ENCODE results near the gene KIF3A.

KIF3A gene

DNA sequence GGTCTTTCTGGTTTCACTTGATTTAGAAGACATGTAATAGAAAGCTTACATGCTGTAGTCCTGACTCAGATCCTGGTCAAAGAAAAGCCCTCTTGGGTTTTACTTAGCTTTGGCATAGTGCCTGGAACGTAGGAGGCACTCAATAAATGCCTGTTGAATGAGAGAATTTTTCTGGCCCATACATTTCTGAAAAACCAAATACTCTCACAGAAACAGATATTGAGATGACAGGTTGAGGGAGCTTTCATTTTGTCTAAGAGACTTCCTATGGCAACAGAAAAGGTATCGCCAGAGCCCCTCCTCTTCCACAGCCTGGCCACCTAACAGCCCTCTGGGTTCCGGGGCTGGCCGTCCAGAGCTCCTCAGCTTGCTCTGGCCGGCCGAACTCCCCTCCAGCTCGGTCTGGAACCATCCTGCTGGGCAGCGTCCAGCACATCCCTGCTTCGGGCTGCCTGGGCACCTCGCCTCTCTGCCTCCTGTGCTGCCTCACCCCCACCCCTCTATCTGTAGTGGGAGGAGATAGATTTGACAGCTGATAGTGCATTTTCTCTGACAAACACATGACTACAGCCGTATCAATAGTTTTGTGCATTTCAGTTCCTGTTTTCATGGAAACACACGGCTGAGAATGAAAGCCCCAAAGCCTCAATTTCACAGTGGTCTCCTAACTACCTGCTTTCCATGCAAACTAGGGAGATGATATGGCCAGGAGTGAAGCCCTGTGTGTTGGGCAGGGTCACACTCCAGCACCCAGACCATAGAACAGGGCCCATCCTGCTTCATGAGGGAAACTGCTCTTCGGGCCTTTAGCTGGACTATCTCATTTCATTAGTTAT lies 62.5 kb downstream of the KIF3A start:
- no peak for DNase-seq

DNA sequence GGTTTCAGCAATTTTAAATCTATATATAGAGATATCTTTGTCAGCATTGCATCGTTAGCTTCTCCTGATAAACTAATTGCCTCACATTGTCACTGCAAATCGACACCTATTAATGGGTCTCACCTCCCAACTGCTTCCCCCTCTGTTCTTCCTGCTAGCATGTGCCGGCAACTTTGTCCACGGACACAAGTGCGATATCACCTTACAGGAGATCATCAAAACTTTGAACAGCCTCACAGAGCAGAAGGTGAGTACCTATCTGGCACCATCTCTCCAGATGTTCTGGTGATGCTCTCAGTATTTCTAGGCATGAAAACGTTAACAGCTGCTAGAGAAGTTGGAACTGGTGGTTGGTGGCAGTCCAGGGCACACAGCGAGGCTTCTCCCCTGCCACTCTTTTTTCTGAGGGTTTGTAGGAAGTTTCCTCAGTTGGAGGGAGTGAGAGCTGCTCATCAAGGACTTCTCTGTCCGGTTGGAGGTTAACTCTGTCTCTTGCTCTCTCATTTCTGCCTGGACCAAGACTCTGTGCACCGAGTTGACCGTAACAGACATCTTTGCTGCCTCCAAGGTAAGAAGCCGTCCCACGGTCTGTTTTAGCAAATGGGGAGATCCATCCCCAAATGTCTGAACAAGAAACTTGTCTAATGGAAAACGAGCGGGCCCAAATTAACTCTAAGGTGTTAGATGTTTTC lies 63.3 kb downstream of the KIF3A start, which contains the start of gene IL4:
TSS of gene IL4 (plus strand) at position 51 of the 692 bp plus-strand sequence. CDS start at position 113, 62 bp downstream.
- no peak for DNase-seq

DNA sequence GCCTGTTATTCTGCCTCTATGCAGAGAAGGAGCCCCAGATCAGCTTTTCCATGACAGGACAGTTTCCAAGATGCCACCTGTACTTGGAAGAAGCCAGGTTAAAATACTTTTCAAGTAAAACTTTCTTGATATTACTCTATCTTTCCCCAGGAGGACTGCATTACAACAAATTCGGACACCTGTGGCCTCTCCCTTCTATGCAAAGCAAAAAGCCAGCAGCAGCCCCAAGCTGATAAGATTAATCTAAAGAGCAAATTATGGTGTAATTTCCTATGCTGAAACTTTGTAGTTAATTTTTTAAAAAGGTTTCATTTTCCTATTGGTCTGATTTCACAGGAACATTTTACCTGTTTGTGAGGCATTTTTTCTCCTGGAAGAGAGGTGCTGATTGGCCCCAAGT lies 63.9 kb downstream of the KIF3A start:
- DNase-seq, result no peak

- no peak for DNase-seq
These were observed 66.3 kb downstream of the KIF3A start for GRCh38 chr5:132671000-132671399.

DNA sequence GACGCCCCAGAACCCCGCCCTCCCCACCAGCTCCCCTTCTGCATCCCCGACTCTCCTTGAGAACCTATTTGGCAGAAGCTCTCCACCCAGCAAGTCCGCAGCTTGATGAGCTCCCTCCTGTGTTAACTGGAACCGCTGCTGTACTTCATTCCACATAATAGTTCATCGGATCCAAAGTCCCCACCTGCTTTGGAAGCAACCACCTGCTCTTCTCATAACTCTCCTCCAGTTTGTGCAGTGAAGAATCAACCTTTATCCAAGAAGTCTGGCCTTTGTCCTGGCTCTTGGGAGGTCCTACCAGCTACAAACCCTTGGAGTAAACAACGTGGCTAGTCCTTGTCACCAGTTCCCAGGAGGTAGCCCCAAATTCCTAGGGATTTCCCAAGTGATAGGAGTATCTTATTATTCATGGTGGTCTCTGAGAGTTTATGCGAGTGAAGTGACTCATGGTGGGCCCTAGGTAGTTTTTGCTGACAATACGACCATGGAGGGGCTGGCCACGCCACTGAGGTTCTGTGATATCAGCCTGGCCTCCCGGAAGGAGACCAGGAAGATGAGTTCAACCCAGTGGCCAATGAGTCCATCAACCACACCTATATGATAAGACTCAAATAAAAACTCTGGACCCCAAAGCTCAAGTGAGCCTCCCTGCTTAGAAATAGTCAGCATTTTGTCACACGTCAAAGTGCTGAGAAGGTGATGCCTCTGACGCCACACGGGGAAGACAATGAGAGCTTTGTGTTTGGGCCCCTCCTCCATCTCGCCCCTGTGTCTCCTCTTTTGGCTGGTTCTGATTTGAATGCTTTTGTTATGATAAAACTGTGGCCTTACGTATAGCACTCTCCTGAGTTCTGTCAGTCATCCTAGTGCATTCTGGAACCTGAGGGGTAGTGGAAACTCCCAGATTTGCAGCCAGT lies 67.1 kb downstream of the KIF3A start:
- DNase-seq, result no peak

DNA sequence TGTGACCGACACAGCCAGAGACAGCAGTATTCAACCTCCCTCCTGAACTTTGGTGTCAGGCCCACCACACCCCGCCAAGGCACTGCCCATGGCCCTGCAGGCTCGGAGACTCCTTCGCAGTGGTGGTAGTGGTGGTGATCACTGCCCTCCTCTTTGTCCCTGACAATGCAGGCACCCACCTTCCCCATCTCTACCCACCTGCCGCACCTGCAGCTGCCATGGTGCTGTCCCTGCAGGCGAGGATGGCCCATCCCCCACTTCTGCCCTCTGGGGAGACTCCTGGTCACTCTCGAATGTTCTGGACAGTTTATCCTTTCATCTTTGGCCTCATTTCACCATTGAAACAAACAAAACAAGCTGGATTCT lies 67.9 kb downstream of the KIF3A start:
- no peak for DNase-seq

DNA sequence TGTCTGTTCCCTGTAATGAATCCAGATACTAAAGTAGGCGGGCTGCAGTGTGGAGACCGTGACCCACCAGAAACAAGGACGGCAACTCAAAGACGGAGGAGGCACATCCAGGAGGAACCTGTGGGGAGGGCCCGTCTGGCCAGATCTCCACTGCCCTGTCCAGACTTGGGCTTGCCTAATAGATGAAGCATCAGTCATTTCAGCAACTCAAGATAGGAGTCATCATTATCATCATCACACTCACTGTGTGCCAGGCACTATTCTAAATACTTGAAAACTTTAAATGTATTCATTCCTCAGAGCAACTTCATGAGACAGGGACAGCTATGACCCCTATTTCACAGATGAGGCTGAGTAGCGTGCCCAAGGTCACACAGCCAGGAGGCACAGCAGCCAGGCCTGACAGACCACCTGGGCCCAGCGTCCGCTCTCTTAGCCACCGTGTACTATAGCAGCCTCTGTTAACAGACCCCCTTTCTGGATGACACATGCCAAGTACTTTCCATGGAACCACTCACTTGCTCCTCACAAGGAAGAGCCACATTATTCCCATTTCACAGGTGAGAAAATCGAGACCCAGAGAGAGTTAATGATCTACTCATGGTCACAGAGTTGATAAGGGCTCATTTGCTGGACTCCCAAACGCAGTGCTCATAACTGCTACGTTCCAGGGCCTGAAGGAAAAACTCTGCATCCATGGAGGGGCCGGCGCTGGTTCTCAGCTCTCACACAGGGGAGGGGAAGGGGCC lies 68.5 kb downstream of the KIF3A start:
- DNase-seq, result no peak

GRCh38 chr5:132667761-132668705 lies 69.3 kb downstream of the KIF3A start:
- no peak for DNase-seq

DNA sequence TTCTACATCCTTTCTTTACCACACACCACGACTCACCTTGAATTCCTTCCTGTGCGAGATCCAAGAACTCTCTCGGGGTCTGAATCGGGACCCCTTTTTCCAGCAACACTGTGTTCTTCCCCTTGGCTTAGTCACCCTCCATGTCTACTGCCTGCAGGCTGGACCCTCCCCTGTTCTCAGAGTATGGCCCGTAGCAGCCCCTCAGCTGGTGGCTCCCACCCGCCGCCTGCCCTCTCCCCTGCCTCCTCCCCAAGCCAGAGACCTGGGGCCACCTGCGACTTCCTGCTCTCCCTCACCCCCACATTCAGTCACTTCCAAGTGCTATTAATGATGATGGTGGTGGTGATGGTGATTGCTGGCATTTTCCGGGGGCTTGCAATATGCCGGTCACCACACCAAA lies 70.0 kb downstream of the KIF3A start:
- no peak for DNase-seq

- no peak for DNase-seq
These were observed 70.8 kb downstream of the KIF3A start for GRCh38 chr5:132666310-132667123.

DNA sequence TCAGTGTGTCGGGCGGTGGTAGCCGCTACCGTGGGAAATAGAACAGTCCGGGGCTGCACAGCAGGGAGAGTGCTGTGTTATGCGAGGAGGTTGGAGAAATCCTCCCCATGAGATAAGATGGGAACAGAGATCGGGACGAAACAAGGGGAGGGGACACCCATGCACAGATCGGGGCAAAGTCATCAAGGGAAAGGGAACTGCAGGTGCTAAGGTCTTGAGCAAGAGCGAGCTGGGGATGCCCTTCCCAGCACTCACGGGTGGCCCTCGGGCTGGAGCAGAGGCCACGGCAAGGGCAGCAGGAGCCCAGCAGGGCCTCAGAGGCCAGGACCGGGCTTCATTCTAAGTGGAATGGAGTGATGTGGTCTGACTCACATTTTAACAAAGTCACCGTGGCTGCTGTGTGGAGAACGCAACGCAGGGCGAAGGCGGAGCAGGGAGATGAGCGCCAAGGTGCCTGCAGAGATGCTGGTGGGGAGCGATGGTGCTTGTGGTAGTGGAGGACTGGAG lies 71.7 kb downstream of the KIF3A start:
- no peak for DNase-seq

DNA sequence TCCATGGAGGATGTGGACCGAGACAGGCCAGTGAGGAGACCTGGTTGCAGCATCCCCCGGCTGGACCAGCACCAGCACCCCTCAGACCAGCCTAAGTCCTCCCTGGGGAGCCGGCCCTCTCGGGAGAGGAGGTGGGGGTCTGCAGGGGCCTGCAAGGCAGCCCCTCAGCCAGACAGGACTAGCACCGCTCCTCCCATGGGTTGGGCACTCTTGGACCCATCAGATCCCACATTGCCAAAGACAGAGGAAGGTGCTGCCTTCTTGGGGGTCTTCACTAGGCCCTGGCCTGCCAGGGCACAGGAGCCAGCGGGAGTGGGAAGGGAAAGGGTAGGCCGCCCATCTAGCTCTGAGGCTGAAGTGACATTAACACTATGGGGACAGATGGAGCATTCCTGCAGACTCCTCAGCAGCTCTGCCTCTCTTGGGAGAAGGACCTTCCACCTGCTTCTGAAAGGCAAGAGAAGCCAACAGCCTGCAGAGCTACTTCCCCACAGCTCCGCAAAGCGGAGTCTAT lies 72.6 kb downstream of the KIF3A start:
- no peak for DNase-seq

DNA sequence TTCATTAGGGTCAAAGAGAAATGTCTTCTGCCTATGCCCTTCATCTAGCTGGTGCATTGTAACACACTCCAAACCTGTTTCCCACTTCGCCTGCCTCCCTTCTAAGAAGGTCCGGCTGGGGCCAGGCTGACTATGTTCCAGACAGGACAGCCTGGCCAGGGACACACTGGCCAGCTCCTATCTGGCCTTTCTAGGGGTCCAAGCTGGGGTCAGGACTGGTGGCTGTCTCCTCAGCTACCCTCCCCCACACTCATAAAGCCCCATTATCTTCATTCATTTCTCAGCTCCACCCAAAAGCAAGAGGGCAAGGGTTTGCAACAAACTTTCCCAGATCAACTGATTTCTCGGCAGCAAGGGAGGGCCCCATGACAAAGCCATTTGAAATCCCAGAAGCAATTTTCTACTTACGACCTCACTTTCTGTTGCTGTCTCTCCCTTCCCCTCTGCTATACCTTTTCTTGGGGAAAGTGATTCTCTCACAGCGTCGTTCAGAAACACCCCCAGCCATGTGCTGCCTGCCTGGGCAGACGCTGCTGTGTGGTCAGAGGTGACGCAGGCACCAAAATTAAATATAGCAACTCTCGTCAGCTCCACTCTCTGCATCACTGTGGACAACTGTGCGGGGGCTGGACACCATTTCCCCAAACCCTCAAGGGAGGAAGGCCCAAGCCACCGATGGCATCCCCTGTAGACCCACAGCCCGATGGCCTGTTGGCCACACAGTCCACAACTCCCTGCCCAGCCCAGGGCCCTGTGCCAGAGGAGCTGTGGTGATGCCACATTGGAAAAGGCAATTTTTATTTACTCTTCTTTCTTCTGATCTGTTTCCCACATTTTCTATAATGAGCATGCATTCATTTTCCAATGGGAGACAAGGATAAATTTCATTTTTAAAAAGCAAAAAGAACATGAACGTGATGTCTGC lies 73.3 kb downstream of the KIF3A start:
- no peak for DNase-seq

DNA sequence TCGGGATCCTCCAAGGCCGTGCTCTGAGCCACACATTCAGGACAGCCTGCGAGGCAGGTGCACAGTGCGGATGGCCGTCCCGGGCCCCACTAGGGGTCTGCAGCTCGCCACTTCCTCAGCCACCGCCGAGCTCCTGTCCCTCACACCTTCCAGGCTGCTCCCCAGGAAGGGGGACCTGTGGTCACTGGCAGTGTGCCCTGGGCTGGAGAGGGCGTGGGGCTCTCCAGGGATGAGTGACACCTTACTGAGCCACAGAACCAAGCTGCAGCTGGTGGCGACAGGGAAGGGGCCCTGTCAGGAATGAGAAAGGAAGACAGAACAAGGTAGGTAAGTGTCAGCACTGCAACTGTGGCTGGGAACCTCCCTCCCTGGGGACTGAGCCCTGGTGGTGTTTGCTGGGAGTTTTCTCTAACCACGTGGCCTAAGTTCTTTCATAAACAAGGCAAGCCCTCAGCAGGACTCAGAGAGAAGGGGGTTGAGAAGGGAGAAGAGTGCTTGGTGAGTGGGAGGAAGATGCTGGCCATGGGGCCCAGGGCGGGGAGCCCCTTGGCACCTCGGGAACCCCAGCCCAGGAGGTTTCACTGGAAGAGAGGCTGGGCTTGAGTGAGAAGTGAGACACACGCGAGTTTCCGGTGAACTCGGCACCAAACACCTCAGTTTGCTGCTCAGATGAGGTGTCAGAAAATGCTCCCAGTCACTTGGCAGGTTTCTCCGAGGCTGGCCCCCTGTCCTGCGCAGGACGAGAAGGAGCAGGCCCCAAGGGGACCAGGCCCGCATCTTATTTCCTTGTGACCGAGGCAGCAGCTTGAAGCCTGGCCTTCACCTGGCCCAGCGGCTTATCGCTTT lies 74.2 kb downstream of the KIF3A start:
- no peak for DNase-seq

GRCh38 chr5:132662004-132662401 lies 75.3 kb downstream of the KIF3A start:
- DNase-seq, result no peak

DNA sequence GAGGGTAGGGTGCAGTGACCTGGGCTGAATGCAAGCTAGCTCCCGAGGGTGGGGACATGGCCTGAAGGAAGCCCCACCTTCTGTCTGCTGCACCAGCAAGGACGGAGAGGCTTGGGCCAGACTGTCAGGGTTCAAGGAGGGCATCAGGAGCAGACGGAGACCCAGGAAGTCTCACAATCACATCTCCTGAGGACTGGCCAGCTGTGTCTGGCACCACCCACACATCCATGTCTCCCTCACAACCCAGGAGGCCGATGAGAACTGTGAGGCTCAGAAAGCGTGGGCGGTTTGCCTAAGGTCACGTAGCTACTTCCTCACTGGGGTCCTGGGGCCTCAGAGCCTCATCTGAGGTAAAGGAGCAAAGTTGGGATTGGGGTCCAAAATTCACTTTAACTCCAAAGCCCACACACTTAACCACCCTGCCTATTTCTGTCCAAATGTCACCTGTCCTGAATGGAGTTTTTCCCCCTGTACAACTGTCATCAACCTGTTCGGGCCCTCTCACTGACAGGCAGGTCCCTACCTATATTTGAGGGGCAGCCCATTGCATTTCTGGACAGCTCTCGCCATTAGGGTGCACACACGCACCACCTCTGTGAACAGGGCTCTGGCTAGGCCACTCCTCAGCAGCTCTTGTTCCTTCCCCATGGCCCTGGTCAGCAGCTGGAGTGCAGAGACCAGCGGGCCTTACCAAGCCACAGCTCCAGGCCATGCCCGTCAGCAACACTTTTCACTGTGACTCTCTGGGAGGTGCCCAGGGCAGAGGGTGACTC lies 75.9 kb downstream of the KIF3A start:
- no peak for DNase-seq
